Medulla oblongata (tissue), 1 donor: ENCODE measurements around the gene PTPRZ1.

ENCODE experiments used
- DNase-seq: peaks from one replicate; pipeline ENCODE4 v3.0.0-alpha.2; 2015; ENCODE audit errors: extremely low spot score

Gene PTPRZ1

GRCh38 chr7:122054393-122054792 is 181.4 kb downstream of the PTPRZ1 start:
- DNase-seq, result no peak

DNA sequence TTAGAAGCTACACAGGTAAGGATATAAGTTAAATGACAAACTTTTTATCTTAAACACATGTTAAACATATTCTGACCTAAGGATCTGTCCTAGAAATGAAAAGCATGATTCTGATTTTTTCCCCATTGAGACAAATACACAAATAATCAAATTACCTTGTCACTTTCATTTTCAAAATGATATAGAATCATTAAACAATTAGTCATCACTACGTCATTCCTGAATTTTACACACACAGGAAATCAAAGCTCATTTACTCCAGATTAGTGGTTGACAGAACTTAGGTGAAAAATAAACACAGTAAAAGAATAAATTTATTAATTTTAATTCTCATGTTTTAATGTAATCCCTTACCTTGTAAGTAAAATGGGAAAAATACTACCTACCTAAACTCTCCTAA is 182.1 kb downstream of the PTPRZ1 start:
- no peak for DNase-seq

DNA sequence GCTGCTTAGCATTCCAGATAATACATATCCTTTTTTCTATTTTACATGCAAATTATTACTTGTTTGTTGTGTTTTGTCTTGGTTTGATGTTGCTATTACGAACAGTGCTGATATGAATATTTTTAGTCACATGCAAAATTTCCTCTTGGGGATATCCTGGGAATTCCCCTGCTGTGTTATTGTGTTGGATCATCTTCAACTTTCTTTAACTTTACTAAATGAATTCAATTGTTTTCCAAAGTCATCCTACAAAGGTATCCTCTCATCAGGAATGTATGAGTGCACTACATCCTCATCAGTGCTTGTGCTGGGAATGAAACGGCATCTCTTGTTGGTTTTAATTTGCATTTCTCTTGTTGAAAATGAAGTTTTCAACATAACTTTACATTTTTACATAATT is 184.0 kb downstream of the PTPRZ1 start:
- DNase-seq, result no peak

GRCh38 chr7:122059542-122059941 is 186.6 kb downstream of the PTPRZ1 start:
- no peak for DNase-seq

GRCh38 chr7:122063146-122063545 is 190.2 kb downstream of the PTPRZ1 start:
- DNase-seq, result no peak

GRCh38 chr7:122064971-122065370 is 192.0 kb downstream of the PTPRZ1 start:
- no peak for DNase-seq

- DNase-seq, result no peak
Observed at GRCh38 chr7:122067077-122067476, 194.1 kb downstream of the PTPRZ1 start.

- no peak for DNase-seq
Observed at GRCh38 chr7:122068046-122068445, 195.1 kb downstream of the PTPRZ1 start.

DNA sequence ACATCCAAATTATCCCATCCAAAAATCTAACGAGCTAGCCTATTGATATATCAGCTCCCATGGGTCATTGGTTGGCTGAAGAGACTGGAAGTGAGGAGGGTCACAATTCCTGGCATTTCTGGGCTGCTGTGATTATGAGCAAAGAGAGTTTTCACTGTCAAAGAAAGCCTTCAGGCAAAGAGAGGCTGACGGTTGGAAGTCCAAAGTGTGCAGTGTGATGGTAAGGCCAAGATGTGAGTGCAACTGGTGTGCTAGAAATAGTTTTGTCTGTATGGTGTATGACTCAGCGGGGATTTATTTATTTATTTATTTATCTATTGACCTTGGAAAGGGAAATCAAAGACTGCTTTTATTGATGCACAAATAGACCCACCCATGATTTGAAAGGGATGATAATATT is 196.0 kb downstream of the PTPRZ1 start:
- DNase-seq, result no peak

- no peak for DNase-seq
Observed at GRCh38 chr7:122070062-122070461, 197.1 kb downstream of the PTPRZ1 start.

GRCh38 chr7:122070834-122071233 is 197.9 kb downstream of the PTPRZ1 start:
- DNase-seq, result no peak

DNA sequence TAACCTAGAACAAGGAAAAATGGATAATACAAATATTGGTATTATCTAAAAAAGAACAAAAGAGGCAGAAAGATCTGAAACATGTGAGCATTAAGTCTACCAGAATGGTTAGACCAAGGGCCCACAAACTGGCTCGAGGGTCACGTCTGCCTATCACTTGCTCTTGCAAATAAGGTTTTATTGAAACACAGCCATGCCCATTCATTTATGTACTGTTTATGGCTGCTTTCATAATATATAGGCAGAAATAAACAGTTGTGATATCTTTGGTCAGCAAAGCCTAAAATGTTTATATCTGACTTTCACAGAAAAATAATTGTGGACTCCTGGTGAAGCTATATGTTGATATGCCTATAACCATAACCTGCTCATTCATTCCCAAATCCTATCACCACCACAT is 199.3 kb downstream of the PTPRZ1 start:
- DNase-seq, result no peak

DNA sequence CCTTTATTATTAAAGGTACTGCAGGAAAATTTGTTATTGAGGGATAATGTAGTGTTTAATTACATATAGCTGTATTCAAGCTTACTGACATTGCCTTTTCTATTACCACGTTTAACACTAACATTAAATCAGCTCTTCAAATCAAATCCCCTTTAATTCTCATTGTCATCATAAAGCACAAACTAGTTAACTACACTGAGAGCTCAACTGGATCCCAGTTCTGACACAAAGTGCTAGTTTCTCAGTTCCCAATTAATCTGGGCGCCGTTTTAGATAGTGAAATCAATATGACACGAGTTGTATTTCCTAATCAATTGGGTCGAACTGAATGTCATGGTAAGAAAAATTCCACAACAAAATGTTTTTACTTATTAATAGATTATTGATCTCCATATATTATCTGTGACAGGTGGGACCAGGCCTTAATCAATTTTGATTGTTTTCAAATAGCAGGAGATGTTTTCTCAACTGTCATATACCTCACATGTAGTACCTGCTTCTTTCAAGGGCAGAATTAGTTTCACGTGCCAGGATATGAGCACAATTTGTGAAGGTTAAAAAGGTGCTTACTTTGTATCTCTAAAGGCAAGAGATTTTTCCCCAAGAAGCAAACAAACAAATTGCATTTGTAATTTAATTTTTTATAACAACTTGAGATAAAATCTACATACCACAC is 200.1 kb downstream of the PTPRZ1 start:
- DNase-seq, result no peak

GRCh38 chr7:122073635-122074034 is 200.7 kb downstream of the PTPRZ1 start:
- DNase-seq, result no peak

GRCh38 chr7:122082160-122082559 is 209.2 kb downstream of the PTPRZ1 start:
- no peak for DNase-seq

GRCh38 chr7:122082670-122083069 is 209.7 kb downstream of the PTPRZ1 start:
- no peak for DNase-seq

GRCh38 chr7:122092964-122093797 is 220.2 kb downstream of the PTPRZ1 start:
- DNase-seq, result peak; percentile 81

DNA sequence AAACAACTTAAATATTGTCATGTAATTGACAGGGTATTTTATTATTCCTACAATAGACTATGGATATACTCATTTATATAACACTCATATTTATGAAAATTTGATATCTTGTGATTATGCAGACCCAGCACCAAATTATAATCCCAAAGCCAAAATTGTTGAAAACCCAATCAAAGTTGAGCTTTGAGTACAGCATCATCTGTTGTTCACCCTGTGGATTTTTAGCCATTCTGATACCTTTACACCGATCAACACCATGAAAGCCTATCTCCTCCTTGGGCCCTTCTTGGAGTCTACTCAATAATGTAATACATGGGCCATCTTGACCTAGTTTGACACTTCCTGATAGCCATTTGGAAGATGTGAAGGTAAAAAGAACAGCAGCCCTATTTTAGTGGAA is 221.6 kb downstream of the PTPRZ1 start:
- DNase-seq, result no peak

DNA sequence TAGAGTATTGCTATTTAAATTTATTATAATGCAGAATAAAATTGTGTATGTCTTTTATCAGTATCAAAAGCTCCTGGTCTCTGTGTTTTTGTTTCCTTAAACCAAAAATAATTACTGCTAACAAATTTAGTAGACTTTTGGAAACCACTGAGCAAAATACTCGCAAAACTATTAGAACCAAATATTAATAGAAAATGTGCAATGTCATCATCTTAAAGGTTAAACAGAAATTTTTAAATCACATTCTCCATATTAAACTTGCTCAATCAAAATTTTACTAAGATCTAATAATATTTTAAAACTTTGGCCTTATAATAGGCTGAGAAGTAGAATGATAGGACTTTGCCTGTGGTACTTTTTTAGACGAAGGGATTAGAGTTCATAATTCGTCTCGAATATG is 222.7 kb downstream of the PTPRZ1 start:
- no peak for DNase-seq

DNA sequence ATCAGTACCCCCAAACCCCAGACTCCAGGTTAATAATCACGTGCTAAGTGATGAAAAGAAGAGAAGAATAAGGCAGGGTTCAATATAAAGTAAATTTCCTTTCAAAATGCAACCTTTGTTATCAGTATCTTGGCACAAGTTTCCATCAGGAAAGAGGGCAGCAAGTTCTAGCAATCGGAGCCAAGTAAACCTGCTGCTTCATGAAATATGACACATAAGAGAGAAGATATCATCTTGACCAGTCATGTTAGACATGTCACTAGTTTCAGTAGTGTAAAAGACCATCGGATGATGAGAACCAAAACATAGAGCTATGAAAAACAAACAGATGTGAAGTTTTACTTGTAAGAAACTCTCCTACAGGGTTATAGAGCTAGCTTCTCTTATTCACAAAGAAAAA is 227.1 kb downstream of the PTPRZ1 start:
- no peak for DNase-seq

- no peak for DNase-seq
Observed at GRCh38 chr7:122103064-122103463, 230.1 kb downstream of the PTPRZ1 start.
